COLO668 (cell line): ENCODE measurements around the gene CCDC134.

Experiments used
- DNase-seq: peaks from one replicate; lab custom pipeline; 2025; ENCODE audit not compliant: unreplicated experiment; lab: John Stamatoyannopoulos, UW

The CCDC134 gene

GRCh38 chr22:41800348-41801146 is at the start of gene CCDC134:
Gene CCDC134 (plus strand): TSS chr22:41800679. CDS start chr22:41808891, 8,212 bp downstream.
- DNase-seq: peak; percentile 93

GRCh38 chr22:41752011-41752970 is 48.2 kb upstream of the CCDC134 start:
- DNase-seq: no peak

GRCh38 chr22:41753984-41754383 is 46.5 kb upstream of the CCDC134 start:
- DNase-seq: no peak

GRCh38 chr22:41757502-41757901 is 43.0 kb upstream of the CCDC134 start:
- DNase-seq: no peak

GRCh38 chr22:41758231-41758630 is 42.2 kb upstream of the CCDC134 start:
- DNase-seq: no peak

- peak; percentile 80 for DNase-seq
Observed at GRCh38 chr22:41762980-41763779, 37.3 kb upstream of the CCDC134 start.

GRCh38 chr22:41766476-41766875 is 34.0 kb upstream of the CCDC134 start:
- no peak for DNase-seq

- DNase-seq: no peak
Observed at GRCh38 chr22:41768430-41768829, 32.0 kb upstream of the CCDC134 start.

- no peak for DNase-seq
Observed at GRCh38 chr22:41770715-41771468, 29.6 kb upstream of the CCDC134 start.

GRCh38 chr22:41772198-41772597 is 28.3 kb upstream of the CCDC134 start:
- DNase-seq: no peak

GRCh38 chr22:41772645-41773044 is 27.8 kb upstream of the CCDC134 start:
- no peak for DNase-seq

- no peak for DNase-seq
Observed at GRCh38 chr22:41775338-41775737, 25.1 kb upstream of the CCDC134 start.

GRCh38 chr22:41775976-41776375 is 24.5 kb upstream of the CCDC134 start:
- DNase-seq: no peak

GRCh38 chr22:41776381-41776780 is 24.1 kb upstream of the CCDC134 start:
- DNase-seq: no peak

GRCh38 chr22:41777749-41778425 is 22.6 kb upstream of the CCDC134 start:
- no peak for DNase-seq

- DNase-seq: no peak
Observed at GRCh38 chr22:41779929-41780505, 20.5 kb upstream of the CCDC134 start.

GRCh38 chr22:41780746-41781505 is 19.6 kb upstream of the CCDC134 start:
- DNase-seq: no peak

GRCh38 chr22:41781507-41781906 is 19.0 kb upstream of the CCDC134 start:
- DNase-seq: no peak

- no peak for DNase-seq
Observed at GRCh38 chr22:41782316-41782715, 18.2 kb upstream of the CCDC134 start.
